WERI-Rb-1 (cell line): ENCODE measurements around the gene MYO16.

Experiments
- DNase-seq: peaks from one replicate; pipeline ENCODE4 v3.0.0-alpha.2; 2020
- H3K27ac ChIP-seq: fragments of 250-450 bp; sonication (Bioruptor Pico); 2 replicates; pipeline ENCODE4 v1.5.1; 2020; ENCODE audit warnings: mild to moderate bottlenecking, moderate library complexity
- H3K27me3 ChIP-seq: fragments of 250-450 bp; sonication (Bioruptor Pico); 2 replicates; pipeline ENCODE4 v1.5.1; 2021; ENCODE audit warnings: mild to moderate bottlenecking, low read depth, moderate library complexity; ENCODE audit not compliant: insufficient read depth, severe bottlenecking
- H3K36me3 ChIP-seq: fragments of 250-450 bp; sonication (Bioruptor Pico); 2 replicates; pipeline ENCODE4 v1.5.1; 2020; ENCODE audit warnings: mild to moderate bottlenecking, moderate library complexity
- H3K4me3 ChIP-seq: 2 replicates; pipeline ENCODE4 v1.5.1; 2011; ENCODE audit warnings: low read depth, mild to moderate bottlenecking, control low read depth, low read length
- H3K9me3 ChIP-seq: fragments of 250-450 bp; sonication (Bioruptor Pico); 2 replicates; pipeline ENCODE4 v1.5.1; 2021; ENCODE audit warnings: mild to moderate bottlenecking, moderate library complexity; ENCODE audit not compliant: severe bottlenecking
- CTCF ChIP-seq: IDR thresholded peaks from 2 replicates; pipeline ENCODE4 v1.5.1; 2011; ENCODE audit warnings: low read depth, mild to moderate bottlenecking, control low read depth, inconsistent platforms, low read length

MYO16 gene

GRCh38 chr13:109254274-109254673 lies 624.9 kb downstream of the MYO16 start:
- no peak for TF ChIP-seq CTCF
- Histone ChIP-seq H3K27ac (no peak overlapping the region), H3K36me3 (no peaks in the 10 kb centered on the region), H3K27me3 (no peaks in the 10 kb centered on the region), H3K4me3 (no peak overlapping the region), H3K9me3 (no peaks in the 10 kb centered on the region)
- DNase-seq = peak; percentile 43

- TF ChIP-seq CTCF = no peak
- DNase-seq = no peak
- Histone ChIP-seq H3K27me3 (no peaks in the 10 kb centered on the region), H3K4me3 (no peak overlapping the region), H3K36me3 (no peaks in the 10 kb centered on the region), H3K27ac (no peak overlapping the region), H3K9me3 (no peaks in the 10 kb centered on the region)
Observed at GRCh38 chr13:109255141-109255856, 625.9 kb downstream of the MYO16 start.

- Histone ChIP-seq H3K4me3 (no peak overlapping the region), H3K27ac (no peak overlapping the region), H3K9me3 (peaks cover 3% of the 10 kb centered on the region), H3K36me3 (no peaks in the 10 kb centered on the region), H3K27me3 (no peaks in the 10 kb centered on the region)
- no peak for DNase-seq
- no peak for TF ChIP-seq CTCF
Observed at GRCh38 chr13:109256866-109257760, 627.7 kb downstream of the MYO16 start.
